B cell (primary cell): ENCODE data around the gene DIP2A. TPM values are rescaled to one million over a fixed set of nuclear protein-coding genes. Genes with fewer than 3 reads are reported as not detected.

Source experiments
- ATAC-seq: fragments of 200-7000 bp; cut with Tn5 transposase; one replicate; pipeline ENCODE4 v1.10.0; 2021; ENCODE audit warnings: low read depth, mild to moderate bottlenecking, moderate number of reproducible peaks, moderate library complexity
- CTCF ChIA-PET: fragments of 350-600 bp; sonication (Branson Sonifier 250); formaldehyde crosslinking; loops from one replicate; lab custom pipeline; 2021; ENCODE audit warnings: antibody characterized with exemption, inconsistent platforms; lab: Charles Lee
- POLR2A ChIA-PET: fragments of 350-600 bp; sonication (Branson Sonifier 250); formaldehyde crosslinking; loops from one replicate; lab custom pipeline; 2021; ENCODE audit warnings: antibody characterized with exemption; lab: Charles Lee
- DNase-seq: peaks from one replicate; pipeline ENCODE4 v3.0.0; 2013
- H2AFZ ChIP-seq: 2 replicates; pipeline ENCODE4 v1.6.1; 2012; ENCODE audit warnings: mild to moderate bottlenecking, low read depth, low read length; ENCODE audit not compliant: insufficient read depth, poor library complexity, severe bottlenecking
- H3K27ac ChIP-seq, 2 donors: 1 replicate in 1 of 2; 2 replicates in 1 of 2; pipeline ENCODE4 v1.5.1; 2012 to 2013; ENCODE audit warnings: low read length in 2 of 2, mild to moderate bottlenecking in 2 of 2, moderate library complexity in 1 of 2
- H3K27me3 ChIP-seq, 4 experiments: fragments of 200-600 bp in 1 of 4; sonication (generic) in 1 of 4; replicated peaks in 1 of 4; 1 replicate in 2 of 4; 2 replicates in 2 of 4; pipeline versions ENCODE4 v1.6.1 to v1.7.0; 2013 to 2016; ENCODE audit warnings: low read length in 3 of 4, mild to moderate bottlenecking in 2 of 4, mixed read lengths in 1 of 4, moderate library complexity in 1 of 4; ENCODE audit not compliant: insufficient read depth in 4 of 4, control insufficient read depth in 3 of 4; ENCODE audit errors: control extremely low read depth in 1 of 4
- H3K36me3 ChIP-seq, 2 experiments: replicated peaks in 1 of 2; 1 replicate in 1 of 2; 2 replicates in 1 of 2; pipeline versions ENCODE4 v1.6.1 to v1.7.1; 2013; ENCODE audit warnings: low read length in 1 of 2; ENCODE audit not compliant: insufficient read depth in 2 of 2, control insufficient read depth in 1 of 2; ENCODE audit errors: control extremely low read depth in 1 of 2, extremely low read depth in 1 of 2
- H3K4me1 ChIP-seq, 2 donors: fragments of 200-600 bp in 1 of 2; sonication (generic) in 1 of 2; 1 replicate in 1 of 2; 2 replicates in 1 of 2; pipeline versions ENCODE4 v1.5.1 to v1.6.1; 2013 to 2017; ENCODE audit warnings: low read length in 2 of 2; ENCODE audit not compliant: control insufficient read depth in 2 of 2, insufficient read depth in 2 of 2
- H3K4me2 ChIP-seq: replicated peaks from 2 replicates; pipeline ENCODE3; 2012; ENCODE audit warnings: mild to moderate bottlenecking, low read depth, low read length; ENCODE audit not compliant: poor library complexity, severe bottlenecking
- H3K4me3 ChIP-seq, 5 experiments: fragments of 200-600 bp in 1 of 5; sonication (generic) in 1 of 5; 1 replicate in 3 of 5; 2 replicates in 2 of 5; pipeline versions ENCODE4 v1.5.1 to v1.7.0; 2011 to 2016; ENCODE audit warnings: low read length in 4 of 5, mild to moderate bottlenecking in 4 of 5, low read depth in 2 of 5, control low read depth in 1 of 5, moderate library complexity in 1 of 5; ENCODE audit not compliant: insufficient read depth in 1 of 5; ENCODE audit errors: control extremely low read depth in 1 of 5, extremely low read depth in 1 of 5
- H3K79me2 ChIP-seq: fragments of 200-600 bp; sonication (generic); one replicate; pipeline ENCODE4 v1.6.0; 2016; ENCODE audit warnings: low read length; ENCODE audit not compliant: control insufficient read depth, insufficient read depth
- H3K9ac ChIP-seq: fragments of 200-600 bp; sonication (generic); 2 replicates; pipeline ENCODE4 v1.6.1; 2017; ENCODE audit warnings: mild to moderate bottlenecking, low read length, moderate library complexity
- H3K9me3 ChIP-seq, 3 donors: one replicate each; pipeline versions ENCODE4 v1.6.1 to v1.7.1; 2013; ENCODE audit warnings: low read length in 2 of 3; ENCODE audit not compliant: control insufficient read depth in 2 of 3, insufficient read depth in 1 of 3; ENCODE audit errors: control extremely low read depth in 1 of 3
- H4K20me1 ChIP-seq: 2 replicates; pipeline ENCODE4 v1.6.0; 2012; ENCODE audit warnings: mild to moderate bottlenecking, low read length; ENCODE audit not compliant: insufficient read depth, control insufficient read depth, poor library complexity, severe bottlenecking
- H3K27ac Mint-ChIP-seq: one replicate; pipeline ENCODE4 v1.8.0; 2021; ENCODE audit warnings: mixed read lengths
- H3K27me3 Mint-ChIP-seq: one replicate; pipeline ENCODE4 v1.8.0; 2021; ENCODE audit warnings: mixed read lengths
- H3K4me1 Mint-ChIP-seq: one replicate; pipeline ENCODE4 v1.8.0; 2021; ENCODE audit warnings: mixed read lengths
- H3K4me3 Mint-ChIP-seq: one replicate; pipeline ENCODE4 v1.8.0; 2021; ENCODE audit warnings: mixed read lengths
- H3K9me3 Mint-ChIP-seq: one replicate; pipeline ENCODE4 v1.8.0; 2022; ENCODE audit warnings: mixed read lengths; ENCODE audit not compliant: insufficient read depth
- CTCF ChIP-seq: fragments of 200-600 bp; IDR thresholded peaks from one replicate; pipeline ENCODE4 v1.8.0; 2022; ENCODE audit warnings: antibody characterized with exemption, mild to moderate bottlenecking
- EZH2 ChIP-seq: IDR thresholded peaks from 2 replicates; pipeline ENCODE4 v1.6.1; 2012; ENCODE audit warnings: borderline replicate concordance, low read depth, mild to moderate bottlenecking, moderate library complexity, low read length; ENCODE audit not compliant: insufficient read depth, poor library complexity, severe bottlenecking
- WGBS: methylation state at CpG from one replicate; pipeline ENCODE4 v1.1.5; 2013; ENCODE audit warnings: missing lambda C conversion rate; ENCODE audit not compliant: insufficient coverage; 5-methylcytosine and 5-hydroxymethylcytosine counted together
- intact Hi-C: fragments of 100-400 bp; cut with micrococcal nuclease; formaldehyde crosslinking; loops from one replicate; pipeline ENCODE4 v1.10.0; 2022
- polyA plus RNA-seq: library from polyadenylated mRNA; depleted of rRNA; stranded (reverse); fragments of >200 nt; gene quantifications from 2 replicates; pipeline ENCODE4 v1.2.3, GENCODE V29; 2012
- total RNA-seq, 2 donors: library from RNA; stranded (reverse); fragments of 120-200 nt in 1 of 2; gene quantifications; 1 replicate in 1 of 2; 2 replicates in 1 of 2; pipeline versions ENCODE4 v1.2.3 to v1.2.4, GENCODE V29; 2013 to 2022

The DIP2A gene
- total and polyA plus RNA-seq, 2 donors (not counting 1 experiment from before 2014, with no cell fraction given): 40.4 to 59.0 TPM

- 94% methylated on average over 2 of the region's 2 CpGs for WGBS
- intact Hi-C loops: no loop called here
- ATAC-seq: no peak
- H3K4me1 Mint-ChIP-seq: peaks cover 10% of the 10 kb centered on the region
- H3K27me3 Mint-ChIP-seq: no peaks in the 10 kb centered on the region
- Histone ChIP-seq H3K4me1 (peaks cover 8% of the 10 kb centered on the region in 2 donors), H3K36me3 (peaks cover 0 to 4% of the 10 kb centered on the region in 2 experiments), H3K9me3 (no peaks in the 10 kb centered on the region), H3K4me3 (no peak overlapping the region), H3K4me2 (no peak overlapping the region), H3K79me2 (peaks cover 49% of the 10 kb centered on the region), H3K27me3 (no peaks in the 10 kb centered on the region), H2AFZ (no peak overlapping the region), H3K9ac (no peak overlapping the region), H4K20me1 (no peaks in the 10 kb centered on the region), H3K27ac (no peak overlapping the region)
- H3K4me3 Mint-ChIP-seq: no peak overlapping the region
- TF ChIP-seq EZH2 (no peak), CTCF (no peak)
- no peak overlapping the region for H3K27ac Mint-ChIP-seq
- H3K9me3 Mint-ChIP-seq: no peaks in the 10 kb centered on the region
- no peak for DNase-seq
- CTCF ChIA-PET: no interaction called here
- POLR2A ChIA-PET: no interaction called here
Measured at GRCh38 chr21:46478910-46479309, 20.2 kb downstream of the DIP2A start.

DNA sequence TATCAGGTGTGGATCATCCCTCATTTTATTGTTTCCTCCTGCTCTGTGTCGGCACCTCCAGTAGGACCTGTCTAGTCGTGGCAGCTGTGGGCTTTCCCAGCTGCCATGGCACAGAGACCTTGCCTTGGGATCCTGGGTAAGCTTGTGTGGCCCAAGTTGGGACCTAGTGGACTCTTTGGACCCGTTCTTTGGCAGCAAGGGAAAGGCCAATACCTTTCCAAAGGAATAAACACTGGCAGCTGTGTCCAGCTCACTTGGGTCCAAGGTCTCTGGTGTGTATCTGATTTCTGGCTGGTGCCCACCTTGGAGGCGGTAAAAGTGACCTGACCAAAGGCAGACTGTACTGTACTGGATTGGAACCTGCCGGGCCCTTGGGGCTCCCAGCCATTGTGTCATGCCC, 21.8 kb downstream of the DIP2A start:
- peaks cover 49% of the 10 kb centered on the region for H3K79me2 ChIP-seq
- no peak overlapping the region for H3K27ac Mint-ChIP-seq
- H3K27me3 Mint-ChIP-seq: no peaks in the 10 kb centered on the region
- ChIA-PET CTCF (no interaction called here), POLR2A (no interaction called here)
- H3K4me3 Mint-ChIP-seq: no peak overlapping the region
- H4K20me1 ChIP-seq: no peaks in the 10 kb centered on the region
- H3K4me1 ChIP-seq: no peaks in the 10 kb centered on the region
- H2AFZ ChIP-seq: no peak overlapping the region
- H3K9ac ChIP-seq: no peak overlapping the region
- H3K4me3 ChIP-seq: no peak overlapping the region
- H3K4me2 ChIP-seq: no peak overlapping the region
- H3K36me3 ChIP-seq: peaks cover 0 to 4% of the 10 kb centered on the region in 2 experiments
- H3K9me3 Mint-ChIP-seq: no peaks in the 10 kb centered on the region
- intact Hi-C loops: no loop called here
- H3K27me3 ChIP-seq: no peaks in the 10 kb centered on the region
- ATAC-seq: no peak
- H3K27ac ChIP-seq: no peak overlapping the region
- H3K9me3 ChIP-seq: no peaks in the 10 kb centered on the region
- TF ChIP-seq EZH2: no peak
- TF ChIP-seq CTCF: no peak
- 100% methylated on average over 3 of the region's 5 CpGs for WGBS
- DNase-seq: no peak
- H3K4me1 Mint-ChIP-seq: no peaks in the 10 kb centered on the region
